Gastrocnemius medialis (tissue), 4 donors: Measurements from ENCODE around the gene APOC3. TPM values are rescaled to one million over a fixed set of nuclear protein-coding genes. Genes with fewer than 3 reads are reported as not detected.

Source experiments
- ATAC-seq, 2 donors: fragments of 150-250 bp; one replicate each; pipeline ENCODE4 v1.9.1; 2016
- DNase-seq, 2 donors: peaks; one replicate each; pipeline ENCODE4 v3.0.0-alpha.2; 2019
- H3K27ac ChIP-seq, 4 donors: fragments of 200-600 bp; sonication (generic); 1 replicate in 1 of 4; 2 replicates in 3 of 4; pipeline ENCODE4 v1.5.1; 2016 to 2018; ENCODE audit warnings: mild to moderate bottlenecking in 2 of 4, moderate library complexity in 1 of 4
- H3K27me3 ChIP-seq, 3 donors: fragments of 200-600 bp; sonication (generic) in 2 of 3; 1 replicate in 1 of 3; 2 replicates in 2 of 3; pipeline versions ENCODE4 v1.5.1 to v1.6.0; 2016 to 2019; ENCODE audit warnings: mild to moderate bottlenecking in 1 of 3, moderate library complexity in 1 of 3
- H3K36me3 ChIP-seq, 2 donors: fragments of 200-600 bp; sonication (generic) in 1 of 2; one replicate each; pipeline ENCODE4 v1.5.1; 2017 to 2018
- H3K4me1 ChIP-seq, 2 donors: fragments of 200-600 bp; sonication (generic) in 1 of 2; one replicate each; pipeline ENCODE4 v1.5.1; 2016 to 2017; ENCODE audit warnings: mild to moderate bottlenecking in 2 of 2
- H3K4me3 ChIP-seq, 4 donors: fragments of 200-600 bp; sonication (generic) in 3 of 4; 1 replicate in 1 of 4; 2 replicates in 3 of 4; pipeline ENCODE4 v1.5.1; 2016 to 2019; ENCODE audit warnings: mild to moderate bottlenecking in 2 of 4
- H3K9me3 ChIP-seq, 3 donors: fragments of 200-600 bp; sonication (generic) in 2 of 3; 1 replicate in 1 of 3; 2 replicates in 2 of 3; pipeline ENCODE4 v1.5.1; 2016 to 2019
- POLR2A ChIP-seq, 2 donors: fragments of 450-650 bp; IDR thresholded peaks; one replicate each; pipeline ENCODE4 v1.6.1; 2017; ENCODE audit warnings: antibody characterized with exemption in 2 of 2, mild to moderate bottlenecking in 2 of 2, moderate library complexity in 2 of 2
- in situ Hi-C, 4 donors: fragments of 200-750 bp; cut with MboI; loops; one replicate each; pipeline versions ENCODE4 v1.15.0 to v1.8.0; 2017; ENCODE audit warnings: low sequenced_read_pairs in 4 of 4
- intact Hi-C: fragments of 100-400 bp; cut with DNase I; formaldehyde crosslinking; loops from one replicate; pipeline ENCODE4 v1.15.1; 2023; ENCODE audit warnings: low total_unique reads
- total RNA-seq, 4 donors: library from RNA; depleted of rRNA; stranded (reverse); fragments of >200 nt; gene quantifications; one replicate each; pipeline versions ENCODE4 v1.1.0 to v1.2.3, GENCODE V29; 2016
- TF ChIP-seq, protein P1 (sequence below), 5 experiments: fragments of 450-650 bp in 3 of 5; fragments of 200-600 bp in 2 of 5; sonication (generic) in 2 of 5; IDR thresholded peaks in 4 of 5; conservative IDR thresholded peaks in 1 of 5; 1 replicate in 4 of 5; 2 replicates in 1 of 5; pipeline ENCODE4 v1.5.1; 2016 to 2019; ENCODE audit warnings: antibody characterized with exemption in 5 of 5, mild to moderate bottlenecking in 3 of 5, moderate library complexity in 3 of 5

Gene APOC3
- total RNA-seq, 4 donors from 2014 or later, result 19.3 to 45.7 TPM; not detected in 2

- Histone ChIP-seq H3K27me3 (no peaks in the 10 kb centered on the region), H3K27ac (no peak overlapping the region), H3K9me3 (no peaks in the 10 kb centered on the region), H3K4me1 (peaks cover 13 to 14% of the 10 kb centered on the region in 2 donors), H3K36me3 (peaks cover 0 to 31% of the 10 kb centered on the region in 2 donors), H3K4me3 (no peak overlapping the region)
- TF ChIP-seq, protein P1, sequence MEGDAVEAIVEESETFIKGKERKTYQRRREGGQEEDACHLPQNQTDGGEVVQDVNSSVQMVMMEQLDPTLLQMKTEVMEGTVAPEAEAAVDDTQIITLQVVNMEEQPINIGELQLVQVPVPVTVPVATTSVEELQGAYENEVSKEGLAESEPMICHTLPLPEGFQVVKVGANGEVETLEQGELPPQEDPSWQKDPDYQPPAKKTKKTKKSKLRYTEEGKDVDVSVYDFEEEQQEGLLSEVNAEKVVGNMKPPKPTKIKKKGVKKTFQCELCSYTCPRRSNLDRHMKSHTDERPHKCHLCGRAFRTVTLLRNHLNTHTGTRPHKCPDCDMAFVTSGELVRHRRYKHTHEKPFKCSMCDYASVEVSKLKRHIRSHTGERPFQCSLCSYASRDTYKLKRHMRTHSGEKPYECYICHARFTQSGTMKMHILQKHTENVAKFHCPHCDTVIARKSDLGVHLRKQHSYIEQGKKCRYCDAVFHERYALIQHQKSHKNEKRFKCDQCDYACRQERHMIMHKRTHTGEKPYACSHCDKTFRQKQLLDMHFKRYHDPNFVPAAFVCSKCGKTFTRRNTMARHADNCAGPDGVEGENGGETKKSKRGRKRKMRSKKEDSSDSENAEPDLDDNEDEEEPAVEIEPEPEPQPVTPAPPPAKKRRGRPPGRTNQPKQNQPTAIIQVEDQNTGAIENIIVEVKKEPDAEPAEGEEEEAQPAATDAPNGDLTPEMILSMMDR (IDR thresholded peaks at IDR 0.05 in 4 of 5, conservative IDR thresholded peaks at IDR 0.05 in 1 of 5), result no peak
- no peak for TF ChIP-seq POLR2A (IDR thresholded peaks at IDR 0.05)
- intact Hi-C loops (no loop called here), in situ Hi-C loops (no loop called here)
- ATAC-seq (no peak), DNase-seq (no peak)
These were observed 26.7 kb downstream of the APOC3 start for GRCh38 chr11:116856423-116856822.

DNA sequence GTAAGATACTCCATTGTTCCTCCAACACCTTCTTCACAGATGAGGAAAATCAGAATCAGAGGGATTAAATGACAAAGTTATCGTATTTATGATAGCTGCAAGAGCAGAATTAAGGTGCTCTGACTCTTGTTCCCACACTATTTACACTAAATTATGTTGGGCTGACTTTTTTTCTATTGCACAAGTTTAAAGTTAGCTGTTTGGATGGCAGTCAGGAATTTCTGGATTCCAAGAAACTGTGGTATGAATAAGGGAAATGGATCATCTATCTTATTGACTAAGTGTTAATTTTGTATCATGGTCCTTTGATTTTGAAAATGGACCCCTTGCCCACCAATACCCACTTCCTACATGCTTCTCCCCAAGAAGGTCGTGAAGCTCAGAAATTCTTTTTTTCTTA is 27.6 kb downstream of the APOC3 start:
- in situ Hi-C loops, result no loop called here
- Histone ChIP-seq H3K27ac (no peak overlapping the region), H3K9me3 (no peaks in the 10 kb centered on the region), H3K27me3 (no peaks in the 10 kb centered on the region), H3K4me3 (no peak overlapping the region), H3K4me1 (peaks cover 9 to 11% of the 10 kb centered on the region in 2 donors), H3K36me3 (peaks cover 0 to 36% of the 10 kb centered on the region in 2 donors)
- ATAC-seq (no peak), DNase-seq (no peak)
- TF ChIP-seq, protein P1 (IDR thresholded peaks at IDR 0.05 in 4 of 5, conservative IDR thresholded peaks at IDR 0.05 in 1 of 5), result no peak
- TF ChIP-seq POLR2A (IDR thresholded peaks at IDR 0.05), result no peak
- intact Hi-C loops, result no loop called here

GRCh38 chr11:116857936-116858335 is 28.2 kb downstream of the APOC3 start:
- Histone ChIP-seq H3K27me3 (no peaks in the 10 kb centered on the region), H3K27ac (no peak overlapping the region), H3K4me1 (peaks cover 3 to 5% of the 10 kb centered on the region in 2 donors), H3K36me3 (peaks cover 0 to 41% of the 10 kb centered on the region in 2 donors), H3K4me3 (no peak overlapping the region), H3K9me3 (no peaks in the 10 kb centered on the region)
- TF ChIP-seq, protein P1 (IDR thresholded peaks at IDR 0.05 in 4 of 5, conservative IDR thresholded peaks at IDR 0.05 in 1 of 5), result no peak
- TF ChIP-seq POLR2A (IDR thresholded peaks at IDR 0.05), result no peak
- intact Hi-C loops, result no loop called here
- DNase-seq (no peak), ATAC-seq (no peak)
- in situ Hi-C loops, result no loop called here

GRCh38 chr11:116859175-116859574 is 29.5 kb downstream of the APOC3 start:
- intact Hi-C loops, result no loop called here
- in situ Hi-C loops, result no loop called here

More at GRCh38 chr11:116859175-116859574, 29.5 kb downstream of the APOC3 start:
- Histone ChIP-seq H3K4me3 (no peak overlapping the region), H3K27ac (no peak overlapping the region), H3K9me3 (no peaks in the 10 kb centered on the region), H3K27me3 (no peaks in the 10 kb centered on the region), H3K36me3 (peaks cover 0 to 52% of the 10 kb centered on the region in 2 donors), H3K4me1 (peaks cover 0 to 2% of the 10 kb centered on the region in 2 donors)
- DNase-seq, result no peak
- no peak for ATAC-seq
- TF ChIP-seq, protein P1 (IDR thresholded peaks at IDR 0.05 in 4 of 5, conservative IDR thresholded peaks at IDR 0.05 in 1 of 5), result no peak
- TF ChIP-seq POLR2A (IDR thresholded peaks at IDR 0.05), result no peak
